ENCODE results near the gene GPX3.

The GPX3 gene

GRCh38 chr5:151014680-151015343 is 5.6 kb upstream of the GPX3 start:
- Histone ChIP-seq H3K4me3 (ENCODE audit: low read length) (no peak overlapping the region), H3K36me3 (ENCODE audit: control insufficient read depth, insufficient read depth, low read length) (no peaks in the 10 kb centered on the region), H3K4me1 (ENCODE audit: control insufficient read depth, insufficient read depth, low read length) (no peaks in the 10 kb centered on the region), H3K27me3 (ENCODE audit: control insufficient read depth, insufficient read depth, low read length) (no peaks in the 10 kb centered on the region), H3K9me3 (ENCODE audit: control insufficient read depth, insufficient read depth, low read length) (no peaks in the 10 kb centered on the region; the same call in 1 of the 2 replicates), H3K27ac (ENCODE audit: low read length) (no peak overlapping the region)
- WGBS (ENCODE audit: insufficient coverage, insufficient read length), result no CpG with 5 or more reads among the region's 4 CpGs
- DNase-seq (ENCODE audit: low read depth, low spot score), result no peak

- Histone ChIP-seq H3K4me3 (ENCODE audit: low read length) (no peak overlapping the region), H3K4me1 (ENCODE audit: control insufficient read depth, insufficient read depth, low read length) (no peaks in the 10 kb centered on the region), H3K9me3 (ENCODE audit: control insufficient read depth, insufficient read depth, low read length) (no peaks in the 10 kb centered on the region; the same call in 1 of the 2 replicates), H3K36me3 (ENCODE audit: control insufficient read depth, insufficient read depth, low read length) (no peaks in the 10 kb centered on the region), H3K27me3 (ENCODE audit: control insufficient read depth, insufficient read depth, low read length) (peaks cover under 1% of the 10 kb centered on the region; the same call in 1 of the 2 replicates), H3K27ac (ENCODE audit: low read length) (no peak overlapping the region)
- DNase-seq (ENCODE audit: low read depth, low spot score), result no peak
- no CpG with 5 or more reads among the region's 7 CpGs for WGBS (ENCODE audit: insufficient coverage, insufficient read length)
These were observed 4.3 kb upstream of the GPX3 start for GRCh38 chr5:151015974-151016587.

GRCh38 chr5:151016700-151017099 is 3.7 kb upstream of the GPX3 start:
- Histone ChIP-seq H3K9me3 (ENCODE audit: control insufficient read depth, insufficient read depth, low read length) (no peaks in the 10 kb centered on the region; the same call in 1 of the 2 replicates), H3K27me3 (ENCODE audit: control insufficient read depth, insufficient read depth, low read length) (peaks cover 3% of the 10 kb centered on the region; the same call in 1 of the 2 replicates), H3K4me3 (ENCODE audit: low read length) (no peak overlapping the region), H3K36me3 (ENCODE audit: control insufficient read depth, insufficient read depth, low read length) (no peaks in the 10 kb centered on the region), H3K4me1 (ENCODE audit: control insufficient read depth, insufficient read depth, low read length) (no peaks in the 10 kb centered on the region), H3K27ac (ENCODE audit: low read length) (no peak overlapping the region)
- no CpG with 5 or more reads among the region's 5 CpGs for WGBS (ENCODE audit: insufficient coverage, insufficient read length)
- DNase-seq (ENCODE audit: low read depth, low spot score), result no peak

GRCh38 chr5:151017897-151018296 is 2.5 kb upstream of the GPX3 start:
- no peak for DNase-seq (ENCODE audit: low read depth, low spot score)
- H3K4me3 ChIP-seq (ENCODE audit: low read length), result no peak overlapping the region
- peaks cover 3% of the 10 kb centered on the region; the same call in 1 of the 2 replicates for H3K27me3 ChIP-seq (ENCODE audit: control insufficient read depth, insufficient read depth, low read length)
- no peaks in the 10 kb centered on the region; the same call in 1 of the 2 replicates for H3K9me3 ChIP-seq (ENCODE audit: control insufficient read depth, insufficient read depth, low read length)
- no peaks in the 10 kb centered on the region for H3K4me1 ChIP-seq (ENCODE audit: control insufficient read depth, insufficient read depth, low read length)
- H3K27ac ChIP-seq (ENCODE audit: low read length), result no peak overlapping the region
- no CpG with 5 or more reads among the region's 2 CpGs for WGBS (ENCODE audit: insufficient coverage, insufficient read length)
- H3K36me3 ChIP-seq (ENCODE audit: control insufficient read depth, insufficient read depth, low read length), result no peaks in the 10 kb centered on the region

- H3K36me3 ChIP-seq (ENCODE audit: control insufficient read depth, insufficient read depth, low read length), result no peaks in the 10 kb centered on the region
- no peak for DNase-seq (ENCODE audit: low read depth, low spot score)
- H3K27me3 ChIP-seq (ENCODE audit: control insufficient read depth, insufficient read depth, low read length), result peaks cover 3% of the 10 kb centered on the region; the same call in 1 of the 2 replicates
- H3K4me1 ChIP-seq (ENCODE audit: control insufficient read depth, insufficient read depth, low read length), result no peaks in the 10 kb centered on the region
- no peaks in the 10 kb centered on the region for H3K9me3 ChIP-seq (ENCODE audit: control insufficient read depth, insufficient read depth, low read length)
- no peak overlapping the region for H3K4me3 ChIP-seq (ENCODE audit: low read length)
- H3K27ac ChIP-seq (ENCODE audit: low read length), result no peak overlapping the region
- WGBS (ENCODE audit: insufficient coverage, insufficient read length), result no CpG with 5 or more reads among the region's 2 CpGs
These were observed 1.5 kb upstream of the GPX3 start for GRCh38 chr5:151018846-151019245.

- Histone ChIP-seq H3K36me3 (ENCODE audit: control insufficient read depth, insufficient read depth, low read length) (no peaks in the 10 kb centered on the region), H3K27me3 (ENCODE audit: control insufficient read depth, insufficient read depth, low read length) (peaks cover 3% of the 10 kb centered on the region; the same call in 1 of the 2 replicates), H3K9me3 (ENCODE audit: control insufficient read depth, insufficient read depth, low read length) (no peaks in the 10 kb centered on the region), H3K4me1 (ENCODE audit: control insufficient read depth, insufficient read depth, low read length) (no peaks in the 10 kb centered on the region), H3K4me3 (ENCODE audit: low read length) (no peak overlapping the region), H3K27ac (ENCODE audit: low read length) (no peak overlapping the region)
- no peak for DNase-seq (ENCODE audit: low read depth, low spot score)
- WGBS (ENCODE audit: insufficient coverage, insufficient read length), result no CpG with 5 or more reads among the region's 2 CpGs
These were observed 1.1 kb upstream of the GPX3 start for GRCh38 chr5:151019331-151019730.

GRCh38 chr5:151021746-151022145 is 1.4 kb downstream of the GPX3 start:
- Histone ChIP-seq H3K4me3 (ENCODE audit: low read length) (no peak overlapping the region), H3K36me3 (ENCODE audit: control insufficient read depth, insufficient read depth, low read length) (no peaks in the 10 kb centered on the region), H3K9me3 (ENCODE audit: control insufficient read depth, insufficient read depth, low read length) (no peaks in the 10 kb centered on the region), H3K27me3 (ENCODE audit: control insufficient read depth, insufficient read depth, low read length) (peaks cover 3% of the 10 kb centered on the region; the same call in 1 of the 2 replicates), H3K27ac (ENCODE audit: low read length) (no peak overlapping the region), H3K4me1 (ENCODE audit: control insufficient read depth, insufficient read depth, low read length) (no peaks in the 10 kb centered on the region)
- WGBS (ENCODE audit: insufficient coverage, insufficient read length), result no CpG with 5 or more reads among the region's 6 CpGs
- DNase-seq (ENCODE audit: low read depth, low spot score), result no peak

- no CpG with 5 or more reads among the region's 7 CpGs for WGBS (ENCODE audit: insufficient coverage, insufficient read length)
- no peaks in the 10 kb centered on the region for H3K36me3 ChIP-seq (ENCODE audit: control insufficient read depth, insufficient read depth, low read length)
- no peaks in the 10 kb centered on the region for H3K4me1 ChIP-seq (ENCODE audit: control insufficient read depth, insufficient read depth, low read length)
- no peak overlapping the region for H3K27ac ChIP-seq (ENCODE audit: low read length)
- DNase-seq (ENCODE audit: low read depth, low spot score), result no peak
- H3K4me3 ChIP-seq (ENCODE audit: low read length), result no peak overlapping the region
- no peaks in the 10 kb centered on the region for H3K9me3 ChIP-seq (ENCODE audit: control insufficient read depth, insufficient read depth, low read length)
- H3K27me3 ChIP-seq (ENCODE audit: control insufficient read depth, insufficient read depth, low read length), result peaks cover 3% of the 10 kb centered on the region; the same call in 1 of the 2 replicates
These were observed 2.2 kb downstream of the GPX3 start for GRCh38 chr5:151022511-151023018.

- H3K4me3 ChIP-seq (ENCODE audit: low read length), result no peak overlapping the region
- no peaks in the 10 kb centered on the region for H3K4me1 ChIP-seq (ENCODE audit: control insufficient read depth, insufficient read depth, low read length)
- no CpG with 5 or more reads among the region's 5 CpGs for WGBS (ENCODE audit: insufficient coverage, insufficient read length)
- H3K27ac ChIP-seq (ENCODE audit: low read length), result no peak overlapping the region
- peaks cover 3% of the 10 kb centered on the region; the same call in 1 of the 2 replicates for H3K27me3 ChIP-seq (ENCODE audit: control insufficient read depth, insufficient read depth, low read length)
- H3K9me3 ChIP-seq (ENCODE audit: control insufficient read depth, insufficient read depth, low read length), result no peaks in the 10 kb centered on the region
- no peak for DNase-seq (ENCODE audit: low read depth, low spot score)
- no peaks in the 10 kb centered on the region for H3K36me3 ChIP-seq (ENCODE audit: control insufficient read depth, insufficient read depth, low read length)
These were observed 2.7 kb downstream of the GPX3 start for GRCh38 chr5:151023047-151023615.

- WGBS (ENCODE audit: insufficient coverage, insufficient read length), result no CpG with 5 or more reads among the region's 8 CpGs
- no peaks in the 10 kb centered on the region for H3K4me1 ChIP-seq (ENCODE audit: control insufficient read depth, insufficient read depth, low read length)
- H3K27me3 ChIP-seq (ENCODE audit: control insufficient read depth, insufficient read depth, low read length), result peaks cover 3% of the 10 kb centered on the region; the same call in 1 of the 2 replicates
- H3K36me3 ChIP-seq (ENCODE audit: control insufficient read depth, insufficient read depth, low read length), result no peaks in the 10 kb centered on the region
- no peak for DNase-seq (ENCODE audit: low read depth, low spot score)
- H3K4me3 ChIP-seq (ENCODE audit: low read length), result no peak overlapping the region
- H3K27ac ChIP-seq (ENCODE audit: low read length), result no peak overlapping the region
- H3K9me3 ChIP-seq (ENCODE audit: control insufficient read depth, insufficient read depth, low read length), result no peaks in the 10 kb centered on the region
These were observed 3.3 kb downstream of the GPX3 start for GRCh38 chr5:151023651-151024050.
